Mucosa of rectum (tissue), 2 donors: ENCODE data around the gene UGT1A7.
A peak's percentile ranks its signal among the peaks of the same experiment; 100 is the strongest.
"Not testable (repeated sequence)": the region's sequence is repeated elsewhere in the genome, so short reads cannot be mapped to it uniquely, and the experiment has no call there.

Experiments used
- H3K27ac ChIP-seq, 2 donors: one replicate each; pipeline ENCODE4 v1.7.0; 2013; ENCODE audit warnings: inconsistent platforms in 2 of 2, low read depth in 2 of 2, low read length in 2 of 2
- H3K27me3 ChIP-seq, 2 donors: one replicate each; pipeline ENCODE4 v1.7.0; 2013; ENCODE audit warnings: low read length in 2 of 2; ENCODE audit not compliant: control insufficient read depth in 2 of 2, insufficient read depth in 2 of 2
- H3K36me3 ChIP-seq, 2 donors: one replicate each; pipeline ENCODE4 v1.7.0; 2013; ENCODE audit warnings: low read length in 2 of 2; ENCODE audit not compliant: control insufficient read depth in 2 of 2, insufficient read depth in 2 of 2
- H3K4me1 ChIP-seq, 2 donors: one replicate each; pipeline ENCODE4 v1.7.0; 2013; ENCODE audit warnings: low read length in 2 of 2, mild to moderate bottlenecking in 1 of 2; ENCODE audit not compliant: control insufficient read depth in 2 of 2, insufficient read depth in 2 of 2
- H3K4me3 ChIP-seq, 2 donors: one replicate each; pipeline ENCODE4 v1.7.0; 2013; ENCODE audit warnings: low read length in 2 of 2
- H3K9ac ChIP-seq, 2 donors: one replicate each; pipeline ENCODE4 v1.7.0; 2013; ENCODE audit warnings: low read length in 2 of 2, low read depth in 1 of 2, mild to moderate bottlenecking in 1 of 2
- H3K9me3 ChIP-seq, 2 donors: one replicate each; pipeline ENCODE4 v1.7.0; 2013; ENCODE audit warnings: low read length in 2 of 2; ENCODE audit not compliant: control insufficient read depth in 2 of 2
- donor health status: healthy.
- donor health status: Normal muscosa, but diverticular disease.

The UGT1A7 gene

GRCh38 chr2:233681521-233682099, at the start of gene UGT1A7:
TSS of gene UGT1A7 (plus strand) at chr2:233681901. CDS start at chr2:233681938, 37 bp downstream.
- Histone ChIP-seq H3K4me1 (peaks cover 4 to 10% of the 10 kb centered on the region in 2 donors), H3K27me3 (no peaks in the 10 kb centered on the region), H3K36me3 (peaks cover 0 to 2% of the 10 kb centered on the region in 2 donors), H3K9me3 (no peaks in the 10 kb centered on the region), H3K9ac (no peak within 1 kb of the TSS), H3K27ac (no peak within 1 kb of the TSS), H3K4me3 (no peak within 1 kb of the TSS)

- Histone ChIP-seq H3K4me3 (peak within 1 kb of the TSS; percentile 58 to 76), H3K27ac (peak within 1 kb of the TSS; percentile 67 to 71), H3K9ac (peak within 1 kb of the TSS; percentile 56)
- not testable (repeated sequence) for H3K9me3 ChIP-seq, H3K36me3 ChIP-seq, H3K27me3 ChIP-seq, H3K4me1 ChIP-seq
Observed at GRCh38 chr2:233636306-233636705, 45.4 kb upstream of the UGT1A7 start, which contains the start of gene UGT1A10. TSS of gene UGT1A10 (plus strand) at chr2:233636448. CDS start at chr2:233636523, 75 bp downstream.

- peak overlapping the region; percentile 32 to 34 for H3K27ac ChIP-seq
- no peaks in the 10 kb centered on the region for H3K9me3 ChIP-seq
- H3K4me3 ChIP-seq, result peak overlapping the region; percentile 31 to 76
- H3K4me1 ChIP-seq, result peaks cover 0 to 3% of the 10 kb centered on the region in 2 donors
- H3K27me3 ChIP-seq, result no peaks in the 10 kb centered on the region
- no peaks in the 10 kb centered on the region for H3K36me3 ChIP-seq
- no peak overlapping the region for H3K9ac ChIP-seq
Observed at GRCh38 chr2:233638836-233639235, 42.9 kb upstream of the UGT1A7 start.

GRCh38 chr2:233639860-233640259, 41.8 kb upstream of the UGT1A7 start:
- Histone ChIP-seq H3K27ac (no peak overlapping the region), H3K9ac (no peak overlapping the region), H3K9me3 (no peaks in the 10 kb centered on the region), H3K4me3 (peak overlapping the region in 1 of 2 donors; percentile 32), H3K4me1 (peaks cover 0 to 3% of the 10 kb centered on the region in 2 donors), H3K27me3 (no peaks in the 10 kb centered on the region), H3K36me3 (no peaks in the 10 kb centered on the region)

- H3K9me3 ChIP-seq, result peaks cover 2 to 4% of the 10 kb centered on the region in 2 donors
- H3K27me3 ChIP-seq, result no peaks in the 10 kb centered on the region
- peaks cover 0 to 2% of the 10 kb centered on the region in 2 donors for H3K36me3 ChIP-seq
- no peak overlapping the region for H3K27ac ChIP-seq
- H3K9ac ChIP-seq, result no peak overlapping the region
- H3K4me1 ChIP-seq, result peaks cover 0 to 3% of the 10 kb centered on the region in 2 donors
- H3K4me3 ChIP-seq, result no peak overlapping the region
Observed at GRCh38 chr2:233643128-233643527, 38.6 kb upstream of the UGT1A7 start.

- H3K27ac ChIP-seq, H3K9ac ChIP-seq, H3K4me1 ChIP-seq, H3K4me3 ChIP-seq, H3K36me3 ChIP-seq, H3K9me3 ChIP-seq, H3K27me3 ChIP-seq: not testable (repeated sequence)
Observed at GRCh38 chr2:233646033-233646432, 35.7 kb upstream of the UGT1A7 start.

- Histone ChIP-seq H3K4me3 (no peak overlapping the region), H3K9ac (no peak overlapping the region), H3K4me1 (no peaks in the 10 kb centered on the region), H3K36me3 (no peaks in the 10 kb centered on the region), H3K27me3 (no peaks in the 10 kb centered on the region), H3K27ac (peak overlapping the region in 1 of 2 donors; percentile 25), H3K9me3 (peaks cover 0 to under 1% of the 10 kb centered on the region in 2 donors)
Observed at GRCh38 chr2:233650981-233651380, 30.7 kb upstream of the UGT1A7 start.

GRCh38 chr2:233651430-233651829, 30.3 kb upstream of the UGT1A7 start:
- Histone ChIP-seq H3K27me3 (no peaks in the 10 kb centered on the region), H3K4me3 (no peak overlapping the region), H3K9me3 (no peaks in the 10 kb centered on the region), H3K36me3 (no peaks in the 10 kb centered on the region), H3K4me1 (no peaks in the 10 kb centered on the region), H3K9ac (no peak overlapping the region), H3K27ac (no peak overlapping the region)

- Histone ChIP-seq H3K4me3 (no peak overlapping the region), H3K27ac (no peak overlapping the region), H3K9me3 (no peaks in the 10 kb centered on the region), H3K9ac (no peak overlapping the region), H3K36me3 (no peaks in the 10 kb centered on the region), H3K27me3 (no peaks in the 10 kb centered on the region), H3K4me1 (no peaks in the 10 kb centered on the region)
Observed at GRCh38 chr2:233654501-233654900, 27.2 kb upstream of the UGT1A7 start.

GRCh38 chr2:233655043-233655442, 26.7 kb upstream of the UGT1A7 start:
- Histone ChIP-seq H3K4me3 (no peak overlapping the region), H3K27ac (no peak overlapping the region), H3K9me3 (no peaks in the 10 kb centered on the region), H3K4me1 (no peaks in the 10 kb centered on the region), H3K27me3 (no peaks in the 10 kb centered on the region), H3K36me3 (no peaks in the 10 kb centered on the region), H3K9ac (no peak overlapping the region)
